IPS-NIHi11 (cell line): Measurements from ENCODE around the gene RSPH1.

Experiments
- DNase-seq: peaks from one replicate; pipeline ENCODE4 v3.0.0; 2012; ENCODE audit warnings: mixed read lengths, low spot score

Gene RSPH1

DNA sequence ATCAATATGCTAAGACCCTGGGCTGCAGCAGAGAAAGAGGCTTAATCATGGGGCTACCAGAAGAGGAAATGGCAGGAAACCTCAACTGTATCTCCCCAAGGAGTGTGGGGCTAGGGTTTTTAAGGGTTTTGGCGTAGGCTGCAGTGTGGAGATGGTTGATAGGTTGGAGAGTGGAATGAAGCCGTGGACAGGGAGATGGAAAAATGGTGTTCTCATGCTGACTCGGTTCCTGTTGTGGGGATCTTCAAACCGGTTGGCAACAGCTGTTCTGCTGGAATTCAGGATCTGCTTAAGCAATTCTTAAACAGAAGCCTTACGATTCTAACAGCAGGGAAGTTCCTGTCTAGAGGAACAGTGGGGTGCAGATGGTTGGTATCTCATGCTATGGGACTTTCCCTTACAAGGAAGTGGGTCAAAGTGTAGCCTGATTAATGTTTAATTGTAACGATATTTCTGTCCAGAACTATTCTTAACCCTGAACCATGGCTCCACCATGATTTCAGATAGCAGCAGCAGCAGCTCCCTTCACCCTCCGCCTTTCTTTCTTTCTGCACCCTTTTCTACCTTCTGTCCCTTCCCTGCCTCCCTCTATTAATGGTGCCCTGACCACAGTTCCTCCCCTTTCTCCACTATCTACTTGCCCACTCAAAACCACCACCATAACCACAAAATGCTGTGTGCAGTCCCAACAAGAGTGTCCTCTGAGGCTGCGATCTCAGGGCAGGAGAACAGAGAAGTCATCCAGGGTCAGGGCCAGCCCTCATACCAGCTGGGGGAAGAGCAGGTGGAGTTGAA, 30.8 kb downstream of the RSPH1 start:
- DNase-seq: no peak

- no peak for DNase-seq
Observed at GRCh38 chr21:42463861-42464515, 32.0 kb downstream of the RSPH1 start.

DNA sequence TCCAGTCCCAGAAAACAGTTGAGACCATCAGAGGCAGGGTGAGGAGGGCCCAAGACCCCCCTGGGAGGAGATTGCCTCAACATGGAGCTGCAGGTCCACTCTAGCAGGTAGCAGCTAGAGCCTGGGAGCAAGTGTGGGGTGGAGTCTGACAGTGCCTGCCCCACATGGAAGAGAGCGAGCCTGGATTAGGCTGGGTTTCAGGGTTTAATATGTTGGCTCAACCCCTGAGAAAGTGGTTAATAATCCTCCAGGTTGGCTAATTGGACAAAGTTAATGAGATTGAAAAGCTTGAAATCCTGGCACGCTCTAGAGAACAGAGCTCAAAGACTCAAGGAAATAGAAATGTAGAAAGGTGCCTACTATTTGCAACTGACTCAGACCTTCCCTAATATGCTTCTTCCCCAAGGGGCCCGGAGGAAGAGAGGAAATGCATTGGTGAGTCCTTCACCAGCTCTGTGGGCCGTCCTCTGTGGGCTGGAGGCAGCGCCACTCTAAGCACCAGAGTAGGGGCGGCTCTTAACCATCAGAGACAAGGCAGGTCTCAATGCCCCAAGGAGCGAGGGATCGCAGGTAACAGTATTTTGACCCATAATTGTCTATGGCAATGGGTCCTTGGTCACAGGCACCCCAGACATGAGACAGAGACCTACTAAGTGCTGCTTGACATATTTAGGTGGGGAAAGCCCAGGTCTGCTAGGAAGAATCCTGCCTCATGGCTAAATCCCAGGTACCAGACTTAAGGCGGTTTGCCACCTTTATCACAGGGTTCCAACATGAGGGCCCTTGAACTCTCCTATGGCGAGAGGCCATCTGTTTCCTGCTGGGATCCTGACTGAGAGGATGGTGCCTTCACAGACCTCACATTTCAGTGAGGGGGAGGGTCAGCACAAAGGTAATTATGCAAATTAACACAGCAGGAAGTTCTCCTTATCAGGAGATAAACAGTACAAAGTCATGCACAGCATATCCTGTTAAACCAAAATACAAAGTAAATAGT, 33.8 kb downstream of the RSPH1 start:
- DNase-seq: no peak

DNA sequence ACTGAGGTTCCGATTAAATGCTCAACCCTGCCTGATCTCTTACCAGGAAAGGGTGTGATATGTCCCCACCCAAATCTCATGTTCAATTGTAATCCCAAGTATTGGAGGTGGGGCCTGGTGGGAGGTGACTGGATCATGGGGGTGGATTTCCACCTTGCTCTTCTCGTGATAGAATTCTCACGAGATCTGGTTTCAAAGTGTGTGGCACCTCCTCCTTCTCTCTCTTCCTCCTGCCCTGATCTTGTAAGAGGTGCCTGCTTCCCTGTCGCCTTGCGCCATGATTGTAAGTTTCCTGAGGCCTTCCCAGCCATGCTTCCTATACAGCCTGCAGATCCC, 34.9 kb downstream of the RSPH1 start:
- no peak for DNase-seq

DNA sequence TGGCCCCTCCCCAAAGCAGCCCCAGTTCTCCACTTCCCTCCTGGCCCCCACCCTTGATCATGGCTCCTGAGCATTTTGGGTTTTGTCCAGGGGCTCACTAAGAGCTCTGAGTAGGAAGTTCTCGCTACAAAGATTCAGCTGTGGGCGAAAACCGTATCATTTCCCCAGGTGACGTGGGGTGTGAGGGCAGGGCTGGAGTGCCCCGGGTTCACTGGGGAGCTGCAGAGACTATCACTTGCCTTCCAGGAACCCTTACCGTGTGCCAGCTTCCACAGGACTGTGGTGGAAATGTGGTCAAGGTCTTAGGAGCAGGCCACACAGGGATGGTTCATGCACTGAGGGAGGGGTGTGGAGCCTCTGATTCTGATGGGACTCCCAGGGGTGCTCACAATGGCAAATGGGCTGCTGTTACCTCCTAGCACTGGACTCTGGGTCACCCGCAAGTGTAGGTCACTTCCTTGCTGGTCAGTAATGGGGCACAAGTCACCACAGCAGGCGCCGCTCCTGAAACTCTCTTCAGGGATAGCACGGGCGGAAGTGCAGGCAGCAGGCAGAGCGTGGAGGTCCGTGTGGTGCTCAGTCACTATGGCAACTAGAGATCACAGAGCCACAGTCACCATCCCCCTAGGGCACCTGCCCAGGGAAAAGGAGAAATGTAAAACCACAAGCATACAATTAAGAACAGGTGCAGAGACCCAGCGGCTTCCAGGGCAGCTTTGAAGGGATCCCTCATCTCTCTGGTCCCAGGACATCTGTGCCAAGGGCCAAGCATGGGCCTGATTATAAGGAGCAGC, 35.4 kb downstream of the RSPH1 start:
- no peak for DNase-seq

- DNase-seq: no peak
Observed at GRCh38 chr21:42459546-42460215, 36.3 kb downstream of the RSPH1 start.

- DNase-seq: no peak
Observed at GRCh38 chr21:42459082-42459460, 37.0 kb downstream of the RSPH1 start.

- DNase-seq: no peak
Observed at GRCh38 chr21:42456457-42456856, 39.6 kb downstream of the RSPH1 start.

DNA sequence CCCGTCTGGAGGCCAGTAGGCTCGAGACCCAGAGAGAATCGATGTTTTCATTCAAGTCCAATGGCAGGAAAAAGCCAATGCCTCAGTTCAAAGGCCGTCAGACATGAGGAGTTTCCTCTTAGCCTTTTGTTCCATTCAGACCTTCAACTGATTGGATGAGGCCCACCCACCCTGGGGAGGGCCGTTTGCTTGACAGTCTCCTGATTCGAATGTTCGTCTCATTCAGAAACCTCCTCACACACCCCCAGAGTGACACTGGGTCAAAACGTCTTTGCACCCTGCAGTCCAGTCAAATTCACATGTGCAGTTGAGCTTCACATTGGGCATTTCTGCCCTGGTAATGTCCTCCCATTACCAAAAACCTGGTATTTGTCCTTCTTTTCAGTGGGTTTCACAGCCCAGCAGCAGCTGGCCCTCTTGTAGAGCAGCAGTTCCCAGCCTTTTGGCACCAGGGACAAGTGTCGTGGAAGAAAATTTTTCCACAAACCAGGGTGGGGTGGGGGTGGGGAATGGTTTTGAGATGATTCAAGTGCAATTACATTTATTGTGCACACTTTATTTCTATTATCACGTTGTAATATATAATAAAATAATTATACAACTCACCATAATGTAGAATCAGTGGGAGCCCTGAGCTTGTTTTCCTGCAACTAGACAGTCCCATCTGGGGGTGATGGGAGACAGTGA, 40.1 kb downstream of the RSPH1 start:
- DNase-seq: no peak

GRCh38 chr21:42455196-42455595, 40.8 kb downstream of the RSPH1 start:
- DNase-seq: no peak

DNA sequence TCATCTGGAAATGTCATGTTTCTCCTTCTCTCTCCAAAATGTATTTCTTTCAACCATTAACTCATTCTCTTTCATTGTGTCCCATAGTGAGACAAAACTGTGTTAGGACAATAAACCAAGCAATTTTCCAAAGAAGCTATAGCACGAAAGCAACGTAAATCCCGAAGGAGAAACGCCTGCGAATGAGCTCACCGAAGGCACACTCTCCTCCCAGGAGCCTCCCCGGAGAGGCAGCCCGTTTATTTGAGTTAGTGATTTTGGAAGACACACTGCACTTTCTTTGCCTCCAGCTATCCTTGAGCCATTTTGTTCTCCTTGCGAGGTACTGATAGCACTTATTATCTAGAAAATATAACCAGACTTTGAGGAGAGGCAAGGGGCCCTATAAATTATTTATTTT, 41.2 kb downstream of the RSPH1 start:
- no peak for DNase-seq

GRCh38 chr21:42453986-42454570, 41.9 kb downstream of the RSPH1 start:
- no peak for DNase-seq

- no peak for DNase-seq
Observed at GRCh38 chr21:42453224-42453985, 42.6 kb downstream of the RSPH1 start.

- DNase-seq: no peak
Observed at GRCh38 chr21:42452401-42453223, 43.4 kb downstream of the RSPH1 start.

DNA sequence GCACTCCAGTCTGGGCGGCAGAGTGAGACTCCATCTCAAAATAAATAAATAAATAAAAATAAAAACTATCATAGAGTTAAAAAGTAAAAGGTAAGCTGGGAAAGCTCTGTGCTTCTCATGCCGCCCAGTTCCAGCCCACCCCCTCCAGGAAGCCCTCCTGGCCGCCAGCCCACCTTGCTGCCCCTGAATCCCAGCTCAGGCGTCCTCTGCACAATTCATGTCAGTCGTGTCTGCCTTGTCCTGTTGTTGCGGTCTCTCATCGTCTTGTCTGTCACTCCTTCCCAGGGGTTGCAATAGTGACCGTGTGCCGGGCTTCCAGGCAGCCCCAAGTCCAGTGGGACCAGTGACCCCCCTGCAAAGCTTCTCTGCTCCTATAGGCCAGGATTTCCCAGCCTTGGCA, 44.1 kb downstream of the RSPH1 start:
- no peak for DNase-seq

DNA sequence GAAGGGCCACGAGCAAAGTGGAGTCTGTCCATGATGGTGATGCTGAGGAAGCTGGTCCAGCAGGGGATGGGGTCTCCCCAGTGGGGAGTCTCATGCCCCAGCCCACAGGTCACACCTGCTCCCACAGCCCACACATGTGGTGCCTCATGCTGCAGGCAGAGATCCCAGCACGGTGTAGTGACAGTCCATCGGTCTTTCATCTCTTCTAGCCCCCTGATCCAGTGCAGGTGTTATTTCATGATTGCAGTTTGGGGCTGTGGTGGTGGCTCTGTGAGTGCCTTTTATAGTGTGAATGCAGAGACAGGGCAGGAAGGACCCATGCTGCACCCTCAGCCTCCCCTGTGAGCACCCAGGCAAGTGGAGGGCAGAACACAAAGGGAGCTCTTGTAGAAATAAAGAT, 47.3 kb downstream of the RSPH1 start:
- DNase-seq: no peak

- DNase-seq: no peak
Observed at GRCh38 chr21:42447732-42448131, 48.3 kb downstream of the RSPH1 start.

DNA sequence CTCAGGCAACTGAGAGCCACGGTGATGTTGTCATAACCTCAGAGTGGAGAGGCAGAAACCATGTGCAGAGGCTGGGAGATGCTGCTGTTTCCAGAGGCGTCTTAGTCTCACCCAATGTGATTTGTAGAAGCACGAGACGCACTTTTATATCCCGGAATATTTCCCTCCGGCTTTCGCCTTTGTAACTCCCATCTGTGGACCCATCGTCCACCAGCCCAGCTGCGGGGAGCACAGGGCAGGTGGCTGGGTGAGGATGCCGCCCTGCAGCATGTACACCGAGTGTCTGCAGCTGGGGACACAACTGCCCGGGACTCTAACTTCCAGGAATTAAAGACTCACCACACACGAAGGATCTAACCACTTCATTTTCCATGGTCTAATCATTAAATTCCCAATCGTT, 48.8 kb downstream of the RSPH1 start:
- no peak for DNase-seq

DNA sequence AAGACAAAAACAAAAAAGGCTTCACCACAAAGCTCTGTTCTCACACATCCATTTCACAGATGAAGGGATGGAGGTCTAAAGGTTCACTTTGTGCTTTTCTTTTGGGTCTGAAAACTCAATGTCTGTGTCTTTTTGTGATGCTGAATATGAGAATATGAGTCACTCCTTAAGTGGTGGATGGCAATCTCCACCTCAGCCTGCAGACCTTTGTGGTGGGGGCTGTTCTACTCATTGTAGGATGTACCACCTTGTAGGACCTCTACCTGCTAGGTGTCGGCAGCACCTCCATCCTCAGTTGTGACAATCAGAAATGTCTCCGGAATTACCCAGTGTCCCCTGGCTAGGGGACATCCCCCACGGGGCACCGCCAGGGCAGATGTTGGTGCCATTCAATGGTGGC, 49.5 kb downstream of the RSPH1 start:
- DNase-seq: no peak
